Measurements from ENCODE around the gene MBNL2. TPM values are rescaled to one million over a fixed set of nuclear protein-coding genes. Genes with fewer than 3 reads are reported as not detected.

Gene MBNL2
- total and polyA plus RNA-seq, 2 of the 4 experiments (the other 2 are of a cell fraction), result 26.9 to 103 TPM

GRCh38 chr13:97441368-97441767 is 219.2 kb downstream of the MBNL2 start:
- no peak overlapping the region for H3K4me3 ChIP-seq (ENCODE audit: insufficient read depth, low read depth, low read length)
- no peak overlapping the region for H3K56ac ChIP-seq (ENCODE audit: extremely low read depth, insufficient read depth, low read length)
- no peak overlapping the region for H3K9ac ChIP-seq (ENCODE audit: low read depth, low read length)
- no peaks in the 10 kb centered on the region for H3K9me3 ChIP-seq (ENCODE audit: control insufficient read depth, insufficient read depth, low read length)
- intact Hi-C loops (cut with micrococcal nuclease) (no loop called here), dilution Hi-C loops (cut with HindIII; ENCODE audit: low sequenced_read_pairs, unreplicated experiment) (no loop called here), in situ Hi-C loops (cut with MboI; ENCODE audit: low sequenced_read_pairs) (no loop called here)
- no peak overlapping the region for H2BK20ac ChIP-seq (ENCODE audit: low read depth, low read length)
- H3K4ac ChIP-seq (ENCODE audit: low read depth, low read length), result no peak overlapping the region
- H2AK5ac ChIP-seq (ENCODE audit: low read depth, low read length), result no peak overlapping the region
- H4K5ac ChIP-seq (ENCODE audit: low read depth, low read length), result no peak overlapping the region
- H3K4me2 ChIP-seq (ENCODE audit: low read depth, low read length), result no peak overlapping the region
- peaks cover 2% of the 10 kb centered on the region; the same call in 1 of the 2 replicates for H3K4me1 ChIP-seq (ENCODE audit: control insufficient read depth, insufficient read depth, low read length)
- ATAC-seq (ENCODE audit: low read depth) (no peak), DNase-seq (no peak)
- H3K27me3 ChIP-seq (ENCODE audit: control insufficient read depth, insufficient read depth, low read length), result no peaks in the 10 kb centered on the region
- H3K23ac ChIP-seq (ENCODE audit: low read depth, low read length), result no peak overlapping the region
- H4K8ac ChIP-seq (ENCODE audit: low read depth in 2 of 2, low read length in 2 of 2), result no peak overlapping the region
- H3K9me1 ChIP-seq (ENCODE audit: insufficient read depth, low read length), result peaks cover 8% of the 10 kb centered on the region; the same call in 1 of the 2 replicates
- no TSS peak for BruUV-seq (replicated peaks)
- CTCF ChIA-PET, result no interaction called here
- H4K91ac ChIP-seq (ENCODE audit: insufficient read depth, low read depth, low read length), result no peak overlapping the region
- no peak overlapping the region for H2AK9ac ChIP-seq (replicated peaks; ENCODE audit: low read depth, low read length, poor library complexity)
- POLR2A ChIA-PET (ENCODE audit: unreplicated experiment), result no interaction called here
- no peak overlapping the region for H2BK5ac ChIP-seq (ENCODE audit: low read depth, low read length, poor library complexity, severe bottlenecking)
- H2BK120ac ChIP-seq (ENCODE audit: low read depth, low read length), result no peak overlapping the region
- no peak overlapping the region for H2BK15ac ChIP-seq (ENCODE audit: low read depth, low read length)
- peaks cover 30 to 39% of the 10 kb centered on the region in 2 experiments for H3K79me1 ChIP-seq (ENCODE audit: low read depth in 1 of 2, low read length in 2 of 2)
- H3K36me3 ChIP-seq (ENCODE audit: control insufficient read depth, insufficient read depth, low read length), result 0 out of 2 replicates have a peak, but pooled peaks cover 2% of the 10 kb centered on the region
- peaks cover 6% of the 10 kb centered on the region for H4K20me1 ChIP-seq (ENCODE audit: insufficient read depth, low read length)
- no peak overlapping the region for H3K27ac ChIP-seq (ENCODE audit: insufficient read depth, low read length)
- TF ChIP-seq BHLHE40 (IDR thresholded peaks at IDR 0.05; ENCODE audit: low read depth, low read length), result no peak
- no peak for TF ChIP-seq NFE2L2 (IDR thresholded peaks at IDR 0.05; ENCODE audit: low read depth, low read length)
- no peak for TF ChIP-seq USF2 (IDR thresholded peaks at IDR 0.05; ENCODE audit: low read depth, low read length)
- TF ChIP-seq RAD21 (IDR thresholded peaks at IDR 0.05; ENCODE audit: low read length), result no peak
- no peak for TF ChIP-seq FOS (IDR thresholded peaks at IDR 0.05; ENCODE audit: low read depth, low read length)
- no peak for TF ChIP-seq CEBPB (IDR thresholded peaks at IDR 0.05; ENCODE audit: low read depth, low read length)
- no peak for TF ChIP-seq RCOR1 (IDR thresholded peaks at IDR 0.05; ENCODE audit: insufficient replicate concordance, low read length)
- no peak for TF ChIP-seq CTCF (conservative IDR thresholded peaks at IDR 0.05; ENCODE audit: low read depth, low read length)
- TF ChIP-seq MAFK (IDR thresholded peaks at IDR 0.05; ENCODE audit: low read depth, low read length), result no peak
- TF ChIP-seq RFX5 (IDR thresholded peaks at IDR 0.05; ENCODE audit: low read depth, low read length), result no peak
- no peak for TF ChIP-seq MXI1 (IDR thresholded peaks at IDR 0.05; ENCODE audit: borderline replicate concordance, low read depth, low read length)
- TF ChIP-seq MAZ (IDR thresholded peaks at IDR 0.05; ENCODE audit: borderline replicate concordance, low read depth, low read length), result no peak
- no peak overlapping the region for H3K18ac ChIP-seq (ENCODE audit: low read depth, low read length)
- H3K14ac ChIP-seq (replicated peaks; ENCODE audit: low read depth, low read length), result no peak overlapping the region
- H2AFZ ChIP-seq (replicated peaks; ENCODE audit: low read length, poor library complexity), result no peak overlapping the region

Measured in IMR-90 (cell line).